Measurements from ENCODE around the gene TEX47.

TEX47 gene

GRCh38 chr7:88806280-88807037, 10.9 kb upstream of the TEX47 start:
- TF ChIP-seq CTCF (IDR thresholded peaks at IDR 0.05; ENCODE audit: low read depth, low read length, missing control alignments) = no peak
- H3K4me3 ChIP-seq (ENCODE audit: low read depth, low read length) = no peak overlapping the region
- in situ Hi-C loops (cut with HindIII; ENCODE audit: low sequenced_read_pairs) = loop anchor here (5.0 kb wide), 1 partner anchor 46 kb away; no protein-coding TSS in a partner anchor
- DNase-seq (ENCODE audit: low read depth) = no peak

- H3K4me3 ChIP-seq (ENCODE audit: low read depth, low read length) = no peak overlapping the region
- no peak for DNase-seq (ENCODE audit: low read depth)
- in situ Hi-C loops (cut with HindIII; ENCODE audit: low sequenced_read_pairs) = no loop called here
- TF ChIP-seq CTCF (IDR thresholded peaks at IDR 0.05; ENCODE audit: low read depth, low read length, missing control alignments) = no peak
Measured at GRCh38 chr7:88801046-88801445, 5.5 kb upstream of the TEX47 start.

GRCh38 chr7:88792361-88792760, 3.2 kb downstream of the TEX47 start:
- H3K4me3 ChIP-seq (ENCODE audit: low read depth, low read length) = no peak overlapping the region
- in situ Hi-C loops (cut with HindIII; ENCODE audit: low sequenced_read_pairs) = no loop called here
- no peak for DNase-seq (ENCODE audit: low read depth)
- no peak for TF ChIP-seq CTCF (IDR thresholded peaks at IDR 0.05; ENCODE audit: low read depth, low read length, missing control alignments)

GRCh38 chr7:88791891-88792290, 3.6 kb downstream of the TEX47 start:
- in situ Hi-C loops (cut with HindIII; ENCODE audit: low sequenced_read_pairs) = no loop called here
- TF ChIP-seq CTCF (IDR thresholded peaks at IDR 0.05; ENCODE audit: low read depth, low read length, missing control alignments) = no peak
- H3K4me3 ChIP-seq (ENCODE audit: low read depth, low read length) = no peak overlapping the region
- DNase-seq (ENCODE audit: low read depth) = no peak

GRCh38 chr7:88789480-88790064, 6.0 kb downstream of the TEX47 start:
- DNase-seq (ENCODE audit: low read depth) = peak; percentile 13
- in situ Hi-C loops (cut with HindIII; ENCODE audit: low sequenced_read_pairs) = no loop called here
- no peak overlapping the region for H3K4me3 ChIP-seq (ENCODE audit: low read depth, low read length)
- TF ChIP-seq CTCF (IDR thresholded peaks at IDR 0.05; ENCODE audit: low read depth, low read length, missing control alignments) = peak; percentile 35

GRCh38 chr7:88787777-88788176, 7.8 kb downstream of the TEX47 start:
- in situ Hi-C loops (cut with HindIII; ENCODE audit: low sequenced_read_pairs) = no loop called here
- TF ChIP-seq CTCF (IDR thresholded peaks at IDR 0.05; ENCODE audit: low read depth, low read length, missing control alignments) = no peak
- no peak for DNase-seq (ENCODE audit: low read depth)
- no peak overlapping the region for H3K4me3 ChIP-seq (ENCODE audit: low read depth, low read length)
